Central memory CD8-positive, alpha-beta T cell (primary cell): Measurements from ENCODE around the gene OR4F15.
"Not testable (repeated sequence)": the region's sequence is repeated elsewhere in the genome, so short reads cannot be mapped to it uniquely, and the experiment has no call there.

Experiments used
- ATAC-seq: fragments of 150-1000 bp; cut with Tn5 transposase; replicated peaks from 2 replicates; pipeline ENCODE4 v1.10.0; 2022; ENCODE audit warnings: mild to moderate bottlenecking, moderate FRiP score, moderate number of reproducible peaks; ENCODE audit not compliant: poor library complexity, severe bottlenecking; ENCODE audit errors: extremely low read depth
- DNase-seq, 2 donors: peaks; one replicate each; pipeline ENCODE4 v3.0.0; 2021; ENCODE audit warnings: low spot score in 2 of 2
- H3K27ac Mint-ChIP-seq: one replicate; pipeline ENCODE4 v1.8.0; 2022; ENCODE audit warnings: low read depth, mild to moderate bottlenecking, moderate library complexity, mixed read lengths
- H3K27me3 Mint-ChIP-seq: one replicate; pipeline ENCODE4 v1.8.0; 2022; ENCODE audit warnings: mixed read lengths
- H3K36me3 Mint-ChIP-seq: one replicate; pipeline ENCODE4 v1.8.0; 2022; ENCODE audit warnings: mild to moderate bottlenecking, moderate library complexity, mixed read lengths; ENCODE audit not compliant: insufficient read depth
- H3K4me1 Mint-ChIP-seq: one replicate; pipeline ENCODE4 v1.8.0; 2022; ENCODE audit warnings: mixed read lengths
- H3K4me3 Mint-ChIP-seq: one replicate; pipeline ENCODE4 v1.8.0; 2022; ENCODE audit warnings: mild to moderate bottlenecking, moderate library complexity, mixed read lengths
- H3K9me3 Mint-ChIP-seq: one replicate; pipeline ENCODE4 v1.8.0; 2022; ENCODE audit warnings: mixed read lengths

The OR4F15 gene

GRCh38 chr15:101811902-101812301 lies at the start of gene OR4F15:
TSS of gene OR4F15 (plus strand) at chr15:101812202. CDS start at chr15:101818187, 5,985 bp downstream.
- DNase-seq (no peak), ATAC-seq (no peak)
- Mint-ChIP-seq H3K36me3 (no peaks in the 10 kb centered on the region), H3K4me1 (no peaks in the 10 kb centered on the region), H3K9me3 (no peaks in the 10 kb centered on the region), H3K4me3 (no peak within 1 kb of the TSS), H3K27me3 (peaks cover 81% of the 10 kb centered on the region), H3K27ac (no peak within 1 kb of the TSS)

- DNase-seq, H3K27ac Mint-ChIP-seq, H3K27me3 Mint-ChIP-seq, ATAC-seq, H3K4me3 Mint-ChIP-seq, H3K36me3 Mint-ChIP-seq, H3K9me3 Mint-ChIP-seq, H3K4me1 Mint-ChIP-seq: not testable (repeated sequence)
Measured at GRCh38 chr15:101764669-101765339, 47.2 kb upstream of the OR4F15 start.

GRCh38 chr15:101765340-101765671 lies 46.7 kb upstream of the OR4F15 start:
- not testable (repeated sequence) for DNase-seq, H3K36me3 Mint-ChIP-seq, H3K4me1 Mint-ChIP-seq, H3K4me3 Mint-ChIP-seq, ATAC-seq, H3K27ac Mint-ChIP-seq, H3K9me3 Mint-ChIP-seq, H3K27me3 Mint-ChIP-seq

GRCh38 chr15:101765772-101766456 lies 46.1 kb upstream of the OR4F15 start:
- Mint-ChIP-seq H3K4me1 (no peaks in the 10 kb centered on the region), H3K9me3 (no peaks in the 10 kb centered on the region), H3K27ac (no peak overlapping the region), H3K36me3 (peaks cover 2% of the 10 kb centered on the region), H3K27me3 (no peaks in the 10 kb centered on the region), H3K4me3 (no peak overlapping the region)
- DNase-seq (no peak), ATAC-seq (no peak)

GRCh38 chr15:101767083-101767640 lies 44.8 kb upstream of the OR4F15 start:
- H3K9me3 Mint-ChIP-seq, H3K4me1 Mint-ChIP-seq, H3K36me3 Mint-ChIP-seq, H3K4me3 Mint-ChIP-seq, DNase-seq, ATAC-seq, H3K27me3 Mint-ChIP-seq, H3K27ac Mint-ChIP-seq: not testable (repeated sequence)

- Mint-ChIP-seq H3K4me1 (no peaks in the 10 kb centered on the region), H3K27me3 (peaks cover 23% of the 10 kb centered on the region), H3K27ac (no peak overlapping the region), H3K4me3 (no peak overlapping the region), H3K9me3 (no peaks in the 10 kb centered on the region), H3K36me3 (no peaks in the 10 kb centered on the region)
- DNase-seq (no peak), ATAC-seq (no peak)
Measured at GRCh38 chr15:101772921-101773320, 39.1 kb upstream of the OR4F15 start.

GRCh38 chr15:101773496-101774100 lies 38.4 kb upstream of the OR4F15 start:
- no peaks in the 10 kb centered on the region for H3K4me1 Mint-ChIP-seq
- H3K9me3 Mint-ChIP-seq, result no peaks in the 10 kb centered on the region
- H3K36me3 Mint-ChIP-seq, result no peaks in the 10 kb centered on the region
- H3K27me3 Mint-ChIP-seq, result peaks cover 29% of the 10 kb centered on the region
- ATAC-seq (no peak), DNase-seq (no peak)
- no peak overlapping the region for H3K4me3 Mint-ChIP-seq
- H3K27ac Mint-ChIP-seq, result no peak overlapping the region

- Mint-ChIP-seq H3K4me1 (no peaks in the 10 kb centered on the region), H3K27ac (no peak overlapping the region), H3K9me3 (no peaks in the 10 kb centered on the region), H3K4me3 (no peak overlapping the region), H3K36me3 (no peaks in the 10 kb centered on the region), H3K27me3 (peaks cover 45% of the 10 kb centered on the region)
- no peak for DNase-seq
- ATAC-seq, result no peak
Measured at GRCh38 chr15:101775136-101775535, 36.9 kb upstream of the OR4F15 start.

- H3K4me1 Mint-ChIP-seq, H3K4me3 Mint-ChIP-seq, H3K9me3 Mint-ChIP-seq, DNase-seq, H3K36me3 Mint-ChIP-seq, H3K27ac Mint-ChIP-seq, ATAC-seq: not testable (repeated sequence)
- H3K27me3 Mint-ChIP-seq, result peaks cover 67% of the 10 kb centered on the region
Measured at GRCh38 chr15:101778576-101778975, 33.4 kb upstream of the OR4F15 start.

- H3K4me3 Mint-ChIP-seq, H3K4me1 Mint-ChIP-seq, ATAC-seq, DNase-seq, H3K36me3 Mint-ChIP-seq, H3K9me3 Mint-ChIP-seq: not testable (repeated sequence)
- Mint-ChIP-seq H3K27ac (peak overlapping the region; percentile 63), H3K27me3 (peaks cover 78% of the 10 kb centered on the region)
Measured at GRCh38 chr15:101780225-101780624, 31.8 kb upstream of the OR4F15 start.

GRCh38 chr15:101781928-101782327 lies 30.1 kb upstream of the OR4F15 start:
- Mint-ChIP-seq H3K9me3 (no peaks in the 10 kb centered on the region), H3K27ac (no peak overlapping the region), H3K4me1 (no peaks in the 10 kb centered on the region), H3K36me3 (peaks cover 1% of the 10 kb centered on the region), H3K27me3 (peaks cover 75% of the 10 kb centered on the region), H3K4me3 (no peak overlapping the region)
- no peak for ATAC-seq
- no peak for DNase-seq

- H3K27ac Mint-ChIP-seq, result no peak overlapping the region
- ATAC-seq (no peak), DNase-seq (no peak)
- H3K36me3 Mint-ChIP-seq, result peaks cover 1% of the 10 kb centered on the region
- H3K9me3 Mint-ChIP-seq, result no peaks in the 10 kb centered on the region
- H3K4me3 Mint-ChIP-seq, result no peak overlapping the region
- peaks cover 49% of the 10 kb centered on the region for H3K27me3 Mint-ChIP-seq
- no peaks in the 10 kb centered on the region for H3K4me1 Mint-ChIP-seq
Measured at GRCh38 chr15:101784644-101785043, 27.4 kb upstream of the OR4F15 start.

- DNase-seq, H3K4me3 Mint-ChIP-seq, H3K36me3 Mint-ChIP-seq, H3K27ac Mint-ChIP-seq, ATAC-seq, H3K4me1 Mint-ChIP-seq, H3K9me3 Mint-ChIP-seq: not testable (repeated sequence)
- peaks cover 31% of the 10 kb centered on the region for H3K27me3 Mint-ChIP-seq
Measured at GRCh38 chr15:101786422-101786821, 25.6 kb upstream of the OR4F15 start.
